Activated CD4-positive, alpha-beta T cell treated with anti-CD3 and anti-CD28 coated beads, Interleukin-2, Interleukin-4, amounts not matched to agents 100 ng/mL and 50 ng/mL, durations not matched to agents 16 hours and 8 hours (primary cell): Measurements from ENCODE around the gene HARBI1.

Source experiments
- DNase-seq: peaks from one replicate; pipeline ENCODE4 v3.0.0-alpha.2; 2020; ENCODE audit warnings: low spot score

The HARBI1 gene

GRCh38 chr11:46553814-46554212 is 63.2 kb downstream of the HARBI1 start:
- no peak for DNase-seq
